Measurements from ENCODE around the gene GRB10.
A peak's percentile ranks its signal among the peaks of the same experiment; 100 is the strongest.

GRB10 gene

DNA sequence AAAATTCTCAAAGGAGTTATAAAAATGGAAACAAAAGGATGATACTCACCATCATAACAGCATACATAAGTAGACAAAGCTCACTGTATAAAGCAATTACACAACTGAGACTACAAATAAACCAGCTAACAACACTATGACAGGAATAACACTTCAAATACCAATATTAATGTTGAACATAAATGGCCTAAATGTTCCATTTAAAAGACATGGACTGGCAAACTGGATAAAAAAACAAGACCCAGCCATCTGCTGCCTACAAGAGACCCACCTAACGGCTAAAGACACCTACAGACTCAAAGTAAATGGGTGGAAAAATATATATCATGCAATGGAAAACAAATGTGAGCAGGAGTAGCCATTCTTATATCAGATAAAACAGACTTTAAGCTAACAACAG, 148.3 kb downstream of the GRB10 start:
- no peaks in the 10 kb centered on the region for H3K9me3 ChIP-seq (ENCODE audit: control insufficient read depth, low read length)

DNA sequence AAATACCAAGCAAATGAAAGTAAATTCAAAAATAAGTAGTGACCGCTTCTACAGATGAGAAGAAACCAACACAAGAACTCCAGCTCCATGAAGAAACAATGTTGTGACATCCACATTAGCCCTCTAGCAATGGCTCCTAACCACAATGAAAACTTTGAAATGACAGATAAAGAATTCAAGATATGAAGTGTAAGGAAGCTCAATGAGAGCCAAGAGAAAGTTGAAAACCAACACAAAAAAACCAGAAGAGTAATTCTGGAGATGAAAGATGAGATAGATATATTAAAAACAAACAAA, 149.3 kb downstream of the GRB10 start:
- no peaks in the 10 kb centered on the region for H3K36me3 ChIP-seq (ENCODE audit: control insufficient read depth, insufficient read depth, low read length, severe bottlenecking)
- no peak overlapping the region for H3K9ac ChIP-seq (ENCODE audit: low read length)
- H3K27me3 ChIP-seq (replicated peaks; ENCODE audit: control insufficient read depth, insufficient read depth, low read length) = no peaks in the 10 kb centered on the region
- peaks cover 18% of the 10 kb centered on the region for H3K4me1 ChIP-seq (ENCODE audit: control insufficient read depth, insufficient read depth, low read length)
- no peaks in the 10 kb centered on the region for H3K9me3 ChIP-seq (ENCODE audit: control insufficient read depth, low read length)
- no peak overlapping the region for H3K4me3 ChIP-seq (ENCODE audit: low read length)
- no peak for DNase-seq (ENCODE audit: low read depth)

More for the DNA sequence above, 148.3 kb downstream of the GRB10 start:
- peaks cover 18% of the 10 kb centered on the region for H3K4me1 ChIP-seq (ENCODE audit: control insufficient read depth, insufficient read depth, low read length)
- no peak overlapping the region for H3K4me3 ChIP-seq (ENCODE audit: low read length)
- no peak for DNase-seq (ENCODE audit: low read depth)
- H3K9ac ChIP-seq (ENCODE audit: low read length) = no peak overlapping the region
- no peaks in the 10 kb centered on the region for H3K27me3 ChIP-seq (replicated peaks; ENCODE audit: control insufficient read depth, insufficient read depth, low read length)
- no peaks in the 10 kb centered on the region for H3K36me3 ChIP-seq (ENCODE audit: control insufficient read depth, insufficient read depth, low read length, severe bottlenecking)

DNA sequence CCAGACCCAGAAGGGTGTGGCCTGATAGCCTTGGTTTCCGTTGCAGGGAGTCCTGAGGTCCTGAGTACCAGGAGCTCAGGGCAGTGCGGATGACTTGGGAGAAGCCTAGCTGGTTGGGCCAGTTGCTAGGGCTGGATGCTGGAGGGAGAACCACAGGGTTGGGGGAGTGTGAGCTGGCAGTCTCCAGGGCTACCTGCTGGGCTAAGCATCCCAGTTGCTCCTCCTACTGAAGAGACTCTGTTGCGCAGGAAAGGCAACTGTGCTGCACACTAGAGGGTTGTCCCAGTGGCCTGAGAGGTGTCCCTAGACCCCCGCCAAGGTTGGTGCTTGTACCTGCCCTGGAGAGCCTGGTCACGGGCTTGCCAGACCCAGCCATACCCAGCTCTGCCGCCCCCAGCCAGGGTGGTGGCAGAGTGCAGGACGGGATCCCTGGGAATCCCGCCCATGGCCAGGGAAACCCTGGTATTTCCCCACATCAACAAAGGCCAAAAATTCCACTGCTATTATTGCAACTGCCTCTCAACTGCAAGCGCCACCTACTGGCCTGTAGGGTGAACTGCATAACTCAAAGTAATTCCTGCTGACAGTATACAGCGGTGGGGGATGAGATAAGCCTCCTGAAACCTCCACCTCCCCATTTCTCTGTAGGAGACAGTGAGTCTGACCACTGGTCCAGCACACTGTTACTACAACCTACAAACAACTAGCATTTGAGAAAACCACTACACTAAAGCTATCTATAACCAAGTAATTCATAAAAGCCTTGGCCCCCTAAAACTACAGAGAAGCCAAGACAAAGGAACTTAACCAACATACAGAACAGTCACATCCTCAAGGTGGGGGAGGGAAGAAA, 149.9 kb downstream of the GRB10 start:
- H3K4me3 ChIP-seq (ENCODE audit: low read length) = no peak overlapping the region
- H3K36me3 ChIP-seq (ENCODE audit: control insufficient read depth, insufficient read depth, low read length, severe bottlenecking) = no peaks in the 10 kb centered on the region
- H3K27me3 ChIP-seq (replicated peaks; ENCODE audit: control insufficient read depth, insufficient read depth, low read length) = no peaks in the 10 kb centered on the region
- H3K9ac ChIP-seq (ENCODE audit: low read length) = no peak overlapping the region
- peaks cover 13% of the 10 kb centered on the region for H3K4me1 ChIP-seq (ENCODE audit: control insufficient read depth, insufficient read depth, low read length)
- no peaks in the 10 kb centered on the region for H3K9me3 ChIP-seq (ENCODE audit: control insufficient read depth, low read length)
- peak; percentile 56 for DNase-seq (ENCODE audit: low read depth)

DNA sequence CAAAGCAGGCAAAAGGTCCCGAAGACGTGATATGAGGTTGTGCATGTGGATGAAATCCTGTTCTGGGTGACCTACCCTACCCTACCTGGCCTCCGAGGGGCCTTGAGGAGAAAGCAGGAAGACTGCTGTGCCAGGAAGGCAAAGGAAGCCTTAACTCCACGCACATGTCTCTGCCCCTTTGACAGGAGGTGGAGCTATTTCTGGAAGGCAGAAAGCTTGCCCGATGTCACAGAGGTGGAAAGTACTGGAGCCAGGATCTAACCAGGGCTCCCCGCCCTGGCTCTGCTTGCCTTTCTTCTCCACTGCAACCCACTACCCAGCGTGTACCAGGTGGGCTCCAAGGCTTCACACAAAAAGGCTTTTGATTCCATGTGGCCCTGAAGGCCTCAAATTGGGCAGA, 151.1 kb downstream of the GRB10 start:
- Histone ChIP-seq H3K9me3 (ENCODE audit: control insufficient read depth, low read length) (no peaks in the 10 kb centered on the region), H3K27me3 (replicated peaks; ENCODE audit: control insufficient read depth, insufficient read depth, low read length) (no peaks in the 10 kb centered on the region), H3K36me3 (ENCODE audit: control insufficient read depth, insufficient read depth, low read length, severe bottlenecking) (peaks cover under 1% of the 10 kb centered on the region), H3K4me3 (ENCODE audit: low read length) (no peak overlapping the region), H3K4me1 (ENCODE audit: control insufficient read depth, insufficient read depth, low read length) (peaks cover 8% of the 10 kb centered on the region), H3K9ac (ENCODE audit: low read length) (no peak overlapping the region)
- DNase-seq (ENCODE audit: low read depth) = no peak

DNA sequence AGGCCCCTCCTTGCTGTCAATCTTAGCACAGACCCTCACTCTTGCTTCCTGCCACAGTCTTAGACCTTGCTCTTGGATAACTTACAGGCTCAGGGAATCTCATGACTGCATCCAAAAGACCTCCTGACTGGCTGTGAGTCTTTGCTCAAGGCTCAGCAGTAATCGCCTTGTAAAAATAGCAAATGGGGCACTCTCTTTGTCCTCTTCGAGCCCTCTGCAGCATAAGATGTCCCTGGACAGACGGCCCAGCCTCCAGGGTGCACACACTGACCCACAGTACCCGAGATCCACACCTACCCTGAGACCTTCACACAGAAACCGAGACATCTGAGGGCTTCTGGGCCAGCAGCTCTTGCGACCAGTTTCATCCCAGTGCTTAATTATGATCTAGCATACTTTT, 151.6 kb downstream of the GRB10 start:
- DNase-seq (ENCODE audit: low read depth) = no peak
- peaks cover 6% of the 10 kb centered on the region for H3K36me3 ChIP-seq (ENCODE audit: control insufficient read depth, insufficient read depth, low read length, severe bottlenecking)

GRCh38 chr7:50629238-50629901, 153.3 kb downstream of the GRB10 start:
- Histone ChIP-seq H3K4me3 (ENCODE audit: low read length) (no peak overlapping the region), H3K4me1 (ENCODE audit: control insufficient read depth, insufficient read depth, low read length) (peaks cover 8% of the 10 kb centered on the region), H3K9me3 (ENCODE audit: control insufficient read depth, low read length) (no peaks in the 10 kb centered on the region), H3K27me3 (replicated peaks; ENCODE audit: control insufficient read depth, insufficient read depth, low read length) (no peaks in the 10 kb centered on the region), H3K9ac (ENCODE audit: low read length) (no peak overlapping the region), H3K36me3 (ENCODE audit: control insufficient read depth, insufficient read depth, low read length, severe bottlenecking) (peaks cover 19% of the 10 kb centered on the region)
- no peak for DNase-seq (ENCODE audit: low read depth)

More for the DNA sequence above, 151.6 kb downstream of the GRB10 start:
- Histone ChIP-seq H3K4me3 (ENCODE audit: low read length) (no peak overlapping the region), H3K27me3 (replicated peaks; ENCODE audit: control insufficient read depth, insufficient read depth, low read length) (no peaks in the 10 kb centered on the region), H3K4me1 (ENCODE audit: control insufficient read depth, insufficient read depth, low read length) (peaks cover 8% of the 10 kb centered on the region), H3K9ac (ENCODE audit: low read length) (no peak overlapping the region), H3K9me3 (ENCODE audit: control insufficient read depth, low read length) (no peaks in the 10 kb centered on the region)

DNA sequence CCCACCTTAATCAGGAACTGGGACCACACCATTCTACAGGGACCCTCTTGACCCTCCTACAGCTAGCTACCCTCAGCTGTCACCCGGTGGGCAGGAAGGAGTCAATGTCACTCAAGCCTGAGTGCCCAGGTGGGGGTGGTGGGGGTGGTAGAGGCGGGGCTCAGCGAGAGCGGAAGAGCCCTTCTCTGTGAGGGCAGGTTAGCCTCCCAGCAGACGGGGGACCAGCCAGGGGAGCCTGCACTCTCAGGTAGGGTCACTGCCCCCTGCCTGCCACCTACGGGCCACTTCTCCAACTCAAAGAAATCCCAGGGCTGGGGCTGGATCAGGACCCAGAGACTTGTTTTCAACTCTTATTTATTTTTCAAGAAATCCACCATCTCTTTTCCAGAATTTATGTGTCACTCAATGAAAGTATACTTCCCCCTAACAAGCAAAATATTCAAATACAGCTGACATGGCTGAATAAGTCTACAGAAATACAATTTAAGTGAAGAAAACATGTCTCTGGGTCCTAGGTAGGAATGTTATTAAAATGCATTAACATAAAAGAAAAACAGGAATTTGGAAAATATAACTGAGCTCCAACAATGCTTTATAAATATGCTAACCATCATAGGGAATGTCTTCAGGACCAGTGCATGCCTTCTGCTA, 154.1 kb downstream of the GRB10 start:
- H3K36me3 ChIP-seq (ENCODE audit: control insufficient read depth, insufficient read depth, low read length, severe bottlenecking) = peaks cover 21% of the 10 kb centered on the region
- H3K27me3 ChIP-seq (replicated peaks; ENCODE audit: control insufficient read depth, insufficient read depth, low read length) = no peaks in the 10 kb centered on the region
- peaks cover 8% of the 10 kb centered on the region for H3K4me1 ChIP-seq (ENCODE audit: control insufficient read depth, insufficient read depth, low read length)
- H3K9me3 ChIP-seq (ENCODE audit: control insufficient read depth, low read length) = no peaks in the 10 kb centered on the region
- no peak overlapping the region for H3K9ac ChIP-seq (ENCODE audit: low read length)
- no peak overlapping the region for H3K4me3 ChIP-seq (ENCODE audit: low read length)
- no peak for DNase-seq (ENCODE audit: low read depth)

DNA sequence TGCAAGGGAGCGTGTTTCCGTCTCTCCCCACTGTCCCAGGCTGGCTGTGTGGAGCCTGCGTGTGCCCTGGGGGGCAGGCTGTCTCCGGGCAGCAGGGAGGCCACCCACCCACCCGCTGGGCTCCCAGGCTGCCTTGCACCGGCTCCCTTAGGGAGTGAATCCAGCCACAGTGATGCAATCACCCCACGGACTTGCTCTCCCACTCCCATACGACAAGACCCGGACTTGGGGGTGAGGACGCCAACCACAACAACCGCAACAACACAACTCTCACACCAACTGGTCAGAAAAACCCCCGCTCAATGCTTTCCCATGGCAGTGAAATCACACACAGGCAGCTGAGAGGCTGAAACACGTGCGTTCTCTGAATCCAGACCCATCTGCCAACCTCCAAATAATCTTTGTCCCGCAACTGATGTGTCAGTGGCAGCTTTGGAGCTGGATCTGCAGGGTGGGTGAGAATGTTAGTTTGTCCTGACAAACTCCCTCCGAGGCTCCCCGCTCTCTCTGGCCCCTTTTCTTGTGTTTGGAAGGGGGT, 154.8 kb downstream of the GRB10 start:
- Histone ChIP-seq H3K4me3 (ENCODE audit: low read length) (no peak overlapping the region), H3K36me3 (ENCODE audit: control insufficient read depth, insufficient read depth, low read length, severe bottlenecking) (peaks cover 24% of the 10 kb centered on the region), H3K4me1 (ENCODE audit: control insufficient read depth, insufficient read depth, low read length) (peaks cover 3% of the 10 kb centered on the region), H3K9me3 (ENCODE audit: control insufficient read depth, low read length) (no peaks in the 10 kb centered on the region), H3K27me3 (replicated peaks; ENCODE audit: control insufficient read depth, insufficient read depth, low read length) (no peaks in the 10 kb centered on the region), H3K9ac (ENCODE audit: low read length) (no peak overlapping the region)
- DNase-seq (ENCODE audit: low read depth) = no peak

GRCh38 chr7:50626286-50626685, 156.4 kb downstream of the GRB10 start:
- Histone ChIP-seq H3K27me3 (replicated peaks; ENCODE audit: control insufficient read depth, insufficient read depth, low read length) (no peaks in the 10 kb centered on the region), H3K4me1 (ENCODE audit: control insufficient read depth, insufficient read depth, low read length) (no peaks in the 10 kb centered on the region), H3K4me3 (ENCODE audit: low read length) (no peak overlapping the region), H3K9ac (ENCODE audit: low read length) (no peak overlapping the region), H3K36me3 (ENCODE audit: control insufficient read depth, insufficient read depth, low read length, severe bottlenecking) (peaks cover 25% of the 10 kb centered on the region), H3K9me3 (ENCODE audit: control insufficient read depth, low read length) (no peaks in the 10 kb centered on the region)
- DNase-seq (ENCODE audit: low read depth) = no peak

DNA sequence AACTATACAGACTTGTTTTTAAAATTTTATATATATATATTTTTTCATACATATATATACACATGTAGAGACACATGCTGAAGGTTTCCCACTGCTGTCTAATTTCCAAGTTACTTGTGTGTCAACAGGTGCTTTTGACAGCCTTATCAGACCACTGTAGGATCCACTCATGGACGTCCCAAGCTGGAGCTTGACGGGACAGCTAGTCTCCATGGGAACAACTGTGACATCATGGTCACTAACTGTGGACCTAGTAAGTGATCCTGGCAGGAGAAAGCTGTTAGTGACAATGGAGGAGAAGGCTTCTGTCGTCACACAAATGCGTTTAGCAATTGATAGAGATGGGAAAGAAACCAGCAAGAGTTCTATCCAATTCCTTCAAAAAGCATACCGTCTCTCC, 157.3 kb downstream of the GRB10 start:
- no peaks in the 10 kb centered on the region for H3K9me3 ChIP-seq (ENCODE audit: control insufficient read depth, low read length)
- no peaks in the 10 kb centered on the region for H3K27me3 ChIP-seq (replicated peaks; ENCODE audit: control insufficient read depth, insufficient read depth, low read length)
- peaks cover under 1% of the 10 kb centered on the region for H3K4me1 ChIP-seq (ENCODE audit: control insufficient read depth, insufficient read depth, low read length)
- no peak for DNase-seq (ENCODE audit: low read depth)
- H3K4me3 ChIP-seq (ENCODE audit: low read length) = no peak overlapping the region
- H3K9ac ChIP-seq (ENCODE audit: low read length) = no peak overlapping the region
- H3K36me3 ChIP-seq (ENCODE audit: control insufficient read depth, insufficient read depth, low read length, severe bottlenecking) = peaks cover 25% of the 10 kb centered on the region

GRCh38 chr7:50622821-50623220, 159.9 kb downstream of the GRB10 start:
- no peak overlapping the region for H3K9ac ChIP-seq (ENCODE audit: low read length)
- H3K4me3 ChIP-seq (ENCODE audit: low read length) = no peak overlapping the region
- no peak for DNase-seq (ENCODE audit: low read depth)
- peaks cover 7% of the 10 kb centered on the region for H3K4me1 ChIP-seq (ENCODE audit: control insufficient read depth, insufficient read depth, low read length)
- H3K36me3 ChIP-seq (ENCODE audit: control insufficient read depth, insufficient read depth, low read length, severe bottlenecking) = peaks cover 35% of the 10 kb centered on the region
- H3K9me3 ChIP-seq (ENCODE audit: control insufficient read depth, low read length) = no peaks in the 10 kb centered on the region
- no peaks in the 10 kb centered on the region for H3K27me3 ChIP-seq (replicated peaks; ENCODE audit: control insufficient read depth, insufficient read depth, low read length)
